ENCODE data around the gene CPEB4. TPM values are rescaled to one million over a fixed set of nuclear protein-coding genes. Genes with fewer than 3 reads are reported as not detected.

The CPEB4 gene
- total and polyA plus RNA-seq, 9 of the 15 experiments (the other 6 are each of a cell fraction or from before 2014, with no cell fraction given), result 7.4 to 21.3 (median 12.4) TPM

GRCh38 chr5:173866858-173867679, 21.1 kb upstream of the CPEB4 start (continued):
- TF ChIP-seq PRDM10 (IDR thresholded peaks at IDR 0.05; ENCODE audit: partially characterized antibody), result peak; percentile 72
- no peak for TF ChIP-seq HNRNPL (IDR thresholded peaks at IDR 0.05; ENCODE audit: low read depth, low read length)
- 0 out of 2 replicates have a peak, but pooled peaks have one; percentile 5 for TF ChIP-seq ZBTB7A (IDR thresholded peaks at IDR 0.05; ENCODE audit: borderline replicate concordance, control insufficient read depth, low read depth, low read length)
- TF ChIP-seq POLR2H (tag; IDR thresholded peaks at IDR 0.05; ENCODE audit: low read depth), result peak; percentile 88
- TF ChIP-seq PKNOX1 (IDR thresholded peaks at IDR 0.05), result no peak
- TF ChIP-seq RAD21 (CRISPR knock-in tag; conservative IDR thresholded peaks at IDR 0.05 in 1 of 2, IDR thresholded peaks at IDR 0.05 in 1 of 2), result no peak
- TF ChIP-seq XRCC4 (IDR thresholded peaks at IDR 0.05; ENCODE audit: extremely low read depth, insufficient read depth, insufficient read length), result no peak
- no peak for TF ChIP-seq ZSCAN29 (IDR thresholded peaks at IDR 0.05)
- no peak for TF ChIP-seq LARP7 (IDR thresholded peaks at IDR 0.05)
- no peak for TF ChIP-seq YBX1 (IDR thresholded peaks at IDR 0.05)
- TF ChIP-seq ZBTB34 (CRISPR knock-in tag; IDR thresholded peaks at IDR 0.05), result no peak
- no peak for TF ChIP-seq MED1 (CRISPR knock-in tag; IDR thresholded peaks at IDR 0.05; ENCODE audit: borderline replicate concordance)
- no peak for TF ChIP-seq ZFP1 (CRISPR knock-in tag; IDR thresholded peaks at IDR 0.05)
- no peak for TF ChIP-seq UBTF (IDR thresholded peaks at IDR 0.05; ENCODE audit: borderline replicate concordance in 1 of 2, low read depth in 2 of 2, low read length in 2 of 2)
- TF ChIP-seq CSDE1 (IDR thresholded peaks at IDR 0.05), result no peak
- no peak for TF ChIP-seq RBM14 (IDR thresholded peaks at IDR 0.05; ENCODE audit: borderline replicate concordance, insufficient read depth, low read depth, low read length)
- TF ChIP-seq ARID2 (IDR thresholded peaks at IDR 0.05), result no peak
- TF ChIP-seq TEAD1 (CRISPR knock-in tag; IDR thresholded peaks at IDR 0.05), result no peak
